ENCODE data around the gene KRTAP12-3.
"Not testable (repeated sequence)": the region's sequence is repeated elsewhere in the genome, so short reads cannot be mapped to it uniquely, and the experiment has no call there.

KRTAP12-3 gene

DNA sequence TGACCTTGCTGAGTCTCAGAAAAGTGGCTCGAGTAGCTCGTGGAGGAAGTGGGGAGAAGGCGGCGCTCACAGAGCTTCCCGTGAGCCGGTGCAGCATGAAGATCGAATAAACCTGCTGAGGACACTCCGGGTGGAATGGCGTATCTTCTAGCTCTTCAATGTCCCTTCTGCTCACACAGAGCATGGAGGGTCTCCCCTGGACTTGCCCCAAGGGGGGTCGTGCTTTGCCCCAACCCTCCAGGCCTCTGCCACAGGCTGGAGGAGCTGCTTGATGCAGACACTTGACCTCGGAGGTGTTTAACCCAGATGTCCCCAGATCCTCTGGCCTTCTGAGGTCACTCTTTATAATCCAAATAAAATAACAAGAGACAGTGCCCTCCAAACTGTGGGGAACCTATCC is 37.0 kb downstream of the KRTAP12-3 start:
- no peaks in the 10 kb centered on the region for H3K36me3 ChIP-seq (ENCODE audit: insufficient read depth, low read length)
- H3K4me2 ChIP-seq (ENCODE audit: low read length) = no peak overlapping the region
- H3K27me3 ChIP-seq (ENCODE audit: control insufficient read depth, insufficient read depth, low read length) = peaks cover 51% of the 10 kb centered on the region

DNA sequence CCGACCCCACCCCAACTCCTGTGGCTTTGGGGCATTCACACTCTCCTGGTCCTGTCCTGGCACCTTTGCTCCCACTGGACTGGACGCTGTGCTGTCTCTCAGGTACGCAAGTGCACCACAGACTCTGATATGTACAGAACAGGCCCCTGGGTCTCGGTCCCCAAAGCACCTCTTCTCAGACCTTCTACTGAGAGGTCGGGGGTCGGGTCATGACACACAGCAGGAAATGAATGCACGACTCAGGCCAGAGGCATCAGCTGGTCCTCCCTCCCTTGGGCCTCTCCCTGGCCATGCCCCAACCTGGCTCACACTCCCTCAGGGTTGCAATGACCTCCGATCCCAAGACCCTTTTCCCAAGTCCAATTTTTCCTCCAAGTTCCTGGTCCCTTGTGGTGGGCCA is 37.5 kb downstream of the KRTAP12-3 start:
- peaks cover 4% of the 10 kb centered on the region for H3K9me3 ChIP-seq (replicated peaks; ENCODE audit: low read length)
- no peak overlapping the region for H3K4me2 ChIP-seq (ENCODE audit: low read length)
- no peak overlapping the region for H3K9ac ChIP-seq (ENCODE audit: low read depth, low read length)
- H3K4me1 ChIP-seq (ENCODE audit: control insufficient read depth, insufficient read depth, low read length) = no peaks in the 10 kb centered on the region
- peaks cover 51% of the 10 kb centered on the region for H3K27me3 ChIP-seq (ENCODE audit: control insufficient read depth, insufficient read depth, low read length)
- H3K36me3 ChIP-seq (ENCODE audit: insufficient read depth, low read length) = no peaks in the 10 kb centered on the region
- no peak overlapping the region for H3K4me3 ChIP-seq (ENCODE audit: low read length)

More for the DNA sequence above, 37.0 kb downstream of the KRTAP12-3 start:
- H3K4me3 ChIP-seq (ENCODE audit: low read length) = no peak overlapping the region
- no peaks in the 10 kb centered on the region for H3K4me1 ChIP-seq (ENCODE audit: control insufficient read depth, insufficient read depth, low read length)
- no peak overlapping the region for H3K9ac ChIP-seq (ENCODE audit: low read depth, low read length)
- H3K9me3 ChIP-seq (replicated peaks; ENCODE audit: low read length) = peaks cover 4% of the 10 kb centered on the region

DNA sequence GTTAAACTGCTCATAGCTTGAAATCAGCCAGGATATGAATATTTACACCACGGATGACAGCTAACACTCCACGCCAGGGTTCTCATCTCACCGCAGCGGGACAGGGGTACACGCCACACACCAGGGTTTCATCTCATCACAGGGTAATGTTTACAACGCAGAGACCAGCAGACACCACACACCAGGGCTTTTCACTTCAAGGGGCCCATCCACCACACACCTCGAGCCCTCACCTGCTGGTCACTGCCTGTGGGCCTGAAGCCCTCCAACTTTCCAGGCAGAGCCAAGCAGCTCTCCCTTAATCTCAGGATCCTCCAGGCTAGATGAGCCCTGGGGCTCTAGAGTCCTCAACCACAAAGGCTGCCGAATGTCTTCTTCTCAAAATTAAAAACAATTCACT is 37.9 kb downstream of the KRTAP12-3 start:
- Histone ChIP-seq H3K4me2 (ENCODE audit: low read length) (no peak overlapping the region), H3K9me3 (replicated peaks; ENCODE audit: low read length) (peaks cover 4% of the 10 kb centered on the region), H3K4me1 (ENCODE audit: control insufficient read depth, insufficient read depth, low read length) (no peaks in the 10 kb centered on the region), H3K36me3 (ENCODE audit: insufficient read depth, low read length) (no peaks in the 10 kb centered on the region), H3K9ac (ENCODE audit: low read depth, low read length) (no peak overlapping the region), H3K27me3 (ENCODE audit: control insufficient read depth, insufficient read depth, low read length) (peaks cover 52% of the 10 kb centered on the region), H3K4me3 (ENCODE audit: low read length) (no peak overlapping the region)

DNA sequence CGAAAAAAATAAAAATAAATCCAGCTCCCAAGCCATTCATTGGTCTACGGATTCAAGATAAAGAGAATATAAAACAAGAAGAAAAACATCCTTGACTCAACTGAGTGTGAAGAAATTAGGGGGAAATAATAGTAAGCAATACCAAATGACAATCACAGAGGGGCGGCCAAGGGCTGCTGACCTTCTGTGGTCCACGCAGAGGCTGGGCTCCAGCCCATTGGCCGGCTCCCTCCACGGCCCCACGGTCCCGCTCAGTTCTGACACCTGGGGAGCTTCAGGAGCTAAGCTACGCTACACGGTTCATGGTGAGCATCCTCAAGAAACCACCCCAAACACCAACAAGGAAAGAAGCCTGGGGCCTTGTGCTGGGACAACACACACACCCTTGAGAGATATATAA is 38.8 kb downstream of the KRTAP12-3 start:
- H3K4me2 ChIP-seq (ENCODE audit: low read length) = no peak overlapping the region
- H3K27me3 ChIP-seq (ENCODE audit: control insufficient read depth, insufficient read depth, low read length) = peaks cover 56% of the 10 kb centered on the region
- H3K36me3 ChIP-seq (ENCODE audit: insufficient read depth, low read length) = no peaks in the 10 kb centered on the region
- peaks cover 4% of the 10 kb centered on the region for H3K9me3 ChIP-seq (replicated peaks; ENCODE audit: low read length)
- no peak overlapping the region for H3K9ac ChIP-seq (ENCODE audit: low read depth, low read length)
- no peaks in the 10 kb centered on the region for H3K4me1 ChIP-seq (ENCODE audit: control insufficient read depth, insufficient read depth, low read length)
- H3K4me3 ChIP-seq (ENCODE audit: low read length) = no peak overlapping the region

DNA sequence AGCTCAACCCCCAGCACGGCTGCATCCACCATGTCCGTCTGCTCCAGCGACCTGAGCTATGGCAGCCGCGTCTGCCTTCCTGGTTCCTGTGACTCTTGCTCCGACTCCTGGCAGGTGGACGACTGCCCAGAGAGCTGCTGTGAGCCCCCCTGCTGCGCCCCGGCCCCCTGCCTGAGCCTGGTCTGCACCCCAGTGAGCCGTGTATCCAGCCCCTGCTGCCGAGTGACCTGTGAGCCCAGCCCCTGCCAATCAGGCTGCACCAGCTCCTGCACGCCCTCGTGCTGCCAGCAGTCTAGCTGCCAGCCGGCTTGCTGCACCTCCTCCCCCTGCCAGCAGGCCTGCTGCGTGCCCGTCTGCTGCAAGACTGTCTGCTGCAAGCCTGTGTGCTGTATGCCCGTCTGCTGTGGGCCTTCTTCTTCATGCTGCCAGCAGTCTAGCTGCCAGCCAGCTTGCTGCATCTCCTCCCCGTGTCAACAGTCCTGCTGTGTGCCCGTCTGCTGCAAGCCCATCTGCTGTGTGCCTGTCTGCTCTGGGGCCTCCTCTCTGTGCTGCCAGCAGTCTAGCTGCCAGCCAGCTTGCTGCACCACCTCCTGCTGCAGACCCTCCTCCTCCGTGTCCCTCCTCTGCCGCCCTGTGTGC is 39.6 kb downstream of the KRTAP12-3 start, which contains the start of gene KRTAP10-12:
KRTAP10-12 (plus strand) TSS at position 1 of the 639 bp plus-strand sequence; CDS start at position 31, 30 bp downstream.
- not testable (repeated sequence) for H3K4me2 ChIP-seq (ENCODE audit: low read length); H3K4me1 ChIP-seq (ENCODE audit: control insufficient read depth, insufficient read depth, low read length); H3K9me3 ChIP-seq (replicated peaks; ENCODE audit: low read length); H3K9ac ChIP-seq (ENCODE audit: low read depth, low read length); H3K36me3 ChIP-seq (ENCODE audit: insufficient read depth, low read length); H3K4me3 ChIP-seq (ENCODE audit: low read length)
- peaks cover 63% of the 10 kb centered on the region for H3K27me3 ChIP-seq (ENCODE audit: control insufficient read depth, insufficient read depth, low read length)

DNA sequence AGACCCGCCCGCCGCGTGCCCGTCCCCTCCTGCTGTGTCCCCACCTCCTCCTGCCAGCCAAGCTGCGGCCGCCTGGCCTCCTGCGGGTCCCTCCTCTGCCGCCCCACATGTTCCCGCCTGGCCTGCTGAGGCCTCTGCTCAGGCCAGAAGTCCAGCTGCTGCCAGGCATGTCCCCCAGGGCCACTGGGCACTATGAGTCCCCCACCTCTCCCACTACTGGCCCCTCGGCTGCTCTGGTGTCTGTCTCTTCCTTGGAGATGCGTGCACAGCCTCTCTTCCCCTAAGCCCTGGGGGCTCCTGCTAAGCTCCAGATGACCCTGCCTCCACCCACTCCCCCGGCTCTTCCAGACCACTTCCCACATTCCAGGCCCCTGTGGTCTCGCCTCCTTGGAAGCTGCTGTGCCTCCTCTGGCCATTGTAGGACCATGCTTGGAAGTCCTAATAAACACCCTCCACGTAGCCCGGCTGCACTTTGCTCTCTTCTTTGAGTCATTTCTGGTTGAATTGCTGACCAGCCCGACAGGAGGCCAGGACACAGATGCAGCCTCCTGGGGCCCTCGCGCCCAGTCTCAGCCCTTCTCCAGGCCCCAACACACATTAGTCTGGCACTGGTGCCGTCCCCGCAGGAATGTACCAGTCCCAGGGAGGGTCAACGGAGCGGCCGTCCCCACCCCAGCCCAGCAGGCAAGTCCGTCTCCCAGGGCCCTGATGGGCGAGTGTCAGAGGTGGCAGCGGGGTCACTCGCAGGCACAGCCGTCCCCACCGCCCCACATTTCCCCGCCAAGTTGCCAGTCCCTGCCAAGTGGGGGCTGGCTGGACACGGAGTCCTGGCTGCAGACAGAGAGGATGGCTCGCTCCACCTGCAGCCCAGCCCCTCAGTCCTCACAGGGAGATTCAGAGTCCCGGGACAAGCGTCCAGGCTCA is 40.3 kb downstream of the KRTAP12-3 start:
- Histone ChIP-seq H3K36me3 (ENCODE audit: insufficient read depth, low read length) (no peaks in the 10 kb centered on the region), H3K4me3 (ENCODE audit: low read length) (no peak overlapping the region), H3K27me3 (ENCODE audit: control insufficient read depth, insufficient read depth, low read length) (peaks cover 71% of the 10 kb centered on the region), H3K9me3 (replicated peaks; ENCODE audit: low read length) (peaks cover 4% of the 10 kb centered on the region), H3K4me1 (ENCODE audit: control insufficient read depth, insufficient read depth, low read length) (no peaks in the 10 kb centered on the region), H3K4me2 (ENCODE audit: low read length) (no peak overlapping the region), H3K9ac (ENCODE audit: low read depth, low read length) (no peak overlapping the region)

DNA sequence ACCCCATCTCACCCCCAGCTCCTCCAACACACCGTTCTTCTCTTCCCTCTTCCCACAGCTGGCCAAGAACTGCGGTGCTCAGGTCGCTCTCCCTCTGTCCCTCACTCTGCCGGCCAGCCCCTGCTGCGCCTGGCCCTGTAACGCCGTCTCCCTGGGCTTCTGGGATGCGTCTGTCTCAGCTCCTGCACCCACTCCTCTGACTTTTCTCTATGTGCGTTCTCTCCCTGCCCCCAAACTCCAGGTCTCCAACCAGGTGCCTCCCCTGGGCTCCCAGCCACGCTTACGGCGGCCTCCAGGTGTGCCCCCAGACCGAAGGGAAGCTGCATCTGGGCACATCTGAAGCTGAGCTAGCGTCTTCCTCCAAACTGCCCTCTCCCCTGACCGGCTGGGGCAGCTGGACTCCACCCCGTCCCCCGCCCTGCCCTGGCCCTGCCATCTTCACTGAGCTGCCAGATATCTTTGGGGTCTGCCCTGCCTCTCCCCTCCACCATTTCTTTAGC is 41.8 kb downstream of the KRTAP12-3 start:
- H3K9ac ChIP-seq (ENCODE audit: low read depth, low read length) = no peak overlapping the region
- no peak overlapping the region for H3K4me3 ChIP-seq (ENCODE audit: low read length)
- peaks cover 84% of the 10 kb centered on the region for H3K27me3 ChIP-seq (ENCODE audit: control insufficient read depth, insufficient read depth, low read length)
- no peaks in the 10 kb centered on the region for H3K36me3 ChIP-seq (ENCODE audit: insufficient read depth, low read length)
- H3K4me2 ChIP-seq (ENCODE audit: low read length) = no peak overlapping the region
- no peaks in the 10 kb centered on the region for H3K9me3 ChIP-seq (replicated peaks; ENCODE audit: low read length)
- no peaks in the 10 kb centered on the region for H3K4me1 ChIP-seq (ENCODE audit: control insufficient read depth, insufficient read depth, low read length)

DNA sequence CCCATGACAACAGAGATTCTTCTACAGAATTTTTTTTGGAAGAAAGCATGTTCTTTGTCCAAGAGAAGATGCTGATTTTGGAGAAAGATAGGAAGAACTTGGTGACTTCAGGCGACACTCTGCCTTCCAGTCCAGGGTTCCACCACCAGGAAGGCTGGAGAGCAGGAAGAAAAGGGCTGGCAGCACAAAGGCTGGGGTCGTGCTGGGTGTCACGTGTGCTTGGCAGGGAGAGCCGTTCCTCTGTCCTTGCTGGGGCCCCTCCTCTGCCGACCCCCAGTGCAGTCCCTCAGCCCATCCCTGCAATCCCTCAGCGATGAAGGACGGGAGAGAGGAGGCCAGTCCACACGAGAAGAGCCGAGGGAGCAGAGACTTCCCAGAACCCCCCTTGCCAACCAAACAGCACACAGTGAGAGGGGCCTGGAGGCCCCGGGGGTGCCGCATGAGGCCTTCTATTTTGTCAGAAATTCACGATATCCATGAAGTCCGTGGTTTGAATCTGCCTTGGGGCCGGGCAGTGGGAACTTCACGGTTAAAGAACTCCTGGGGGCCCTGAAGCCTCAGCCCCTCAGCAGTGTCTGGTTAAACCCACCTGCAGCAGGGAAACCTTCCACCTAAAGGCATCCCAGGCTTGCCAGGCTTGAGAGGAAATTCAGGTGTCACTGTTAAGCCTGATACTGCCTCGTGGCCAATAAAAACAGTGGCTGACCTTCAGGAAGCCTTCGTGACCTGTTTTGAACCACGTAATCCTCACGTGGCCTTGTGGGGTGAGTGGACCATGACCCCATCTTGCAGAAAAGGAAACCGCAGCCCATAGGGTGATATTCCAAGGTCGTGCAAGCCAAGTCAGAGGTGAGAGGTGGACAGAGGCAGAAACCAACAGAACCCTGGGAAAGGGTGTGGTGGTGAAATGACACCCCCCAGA is 42.6 kb downstream of the KRTAP12-3 start:
- Histone ChIP-seq H3K9ac (ENCODE audit: low read depth, low read length) (no peak overlapping the region), H3K4me1 (ENCODE audit: control insufficient read depth, insufficient read depth, low read length) (no peaks in the 10 kb centered on the region), H3K4me2 (ENCODE audit: low read length) (no peak overlapping the region), H3K36me3 (ENCODE audit: insufficient read depth, low read length) (no peaks in the 10 kb centered on the region), H3K9me3 (replicated peaks; ENCODE audit: low read length) (no peaks in the 10 kb centered on the region), H3K4me3 (ENCODE audit: low read length) (no peak overlapping the region), H3K27me3 (ENCODE audit: control insufficient read depth, insufficient read depth, low read length) (peaks cover 88% of the 10 kb centered on the region)

DNA sequence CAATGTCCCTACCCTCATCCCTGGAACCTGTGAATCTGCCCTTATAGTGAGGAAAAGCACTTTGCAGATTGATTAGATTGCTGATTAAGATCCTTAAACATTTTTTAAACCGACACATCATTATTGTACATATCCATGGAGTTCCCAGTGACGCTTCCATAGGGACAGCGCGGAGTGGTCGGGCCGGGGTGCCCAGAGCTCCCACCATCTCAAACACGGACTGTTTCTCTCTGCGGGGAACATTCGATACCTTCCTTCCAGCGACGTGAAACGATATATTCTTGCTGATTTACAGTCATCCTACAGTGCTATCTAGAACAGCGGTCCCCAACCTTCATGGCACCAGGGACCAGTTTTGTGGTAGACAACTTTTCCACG is 43.3 kb downstream of the KRTAP12-3 start:
- H3K4me2 ChIP-seq (ENCODE audit: low read length) = no peak overlapping the region
- H3K27me3 ChIP-seq (ENCODE audit: control insufficient read depth, insufficient read depth, low read length) = peaks cover 84% of the 10 kb centered on the region
- H3K36me3 ChIP-seq (ENCODE audit: insufficient read depth, low read length) = no peaks in the 10 kb centered on the region
- H3K4me3 ChIP-seq (ENCODE audit: low read length) = no peak overlapping the region
- H3K9ac ChIP-seq (ENCODE audit: low read depth, low read length) = no peak overlapping the region
- H3K9me3 ChIP-seq (replicated peaks; ENCODE audit: low read length) = no peaks in the 10 kb centered on the region
- H3K4me1 ChIP-seq (ENCODE audit: control insufficient read depth, insufficient read depth, low read length) = no peaks in the 10 kb centered on the region

DNA sequence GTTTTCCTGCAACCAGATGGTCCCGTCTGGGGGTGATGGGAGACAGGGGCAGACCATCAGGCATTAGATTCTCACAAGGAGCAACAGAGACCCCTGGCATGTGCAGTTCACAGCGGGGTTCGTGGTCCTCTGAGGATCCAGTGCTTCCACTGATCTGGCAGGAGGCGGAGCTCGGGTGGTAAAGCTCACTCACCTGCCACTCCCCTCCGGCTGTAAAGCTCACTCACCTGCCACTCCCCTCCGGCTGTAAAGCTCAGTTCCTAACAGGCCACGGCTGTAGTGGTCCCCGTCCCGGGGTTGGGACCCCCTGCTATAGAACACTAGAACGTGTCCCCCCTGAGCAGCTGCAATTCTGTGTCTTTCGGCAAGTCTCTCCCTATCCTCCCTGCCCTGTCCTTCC is 43.8 kb downstream of the KRTAP12-3 start:
- no peak overlapping the region for H3K4me3 ChIP-seq (ENCODE audit: low read length)
- H3K27me3 ChIP-seq (ENCODE audit: control insufficient read depth, insufficient read depth, low read length) = peaks cover 84% of the 10 kb centered on the region
- H3K4me2 ChIP-seq (ENCODE audit: low read length) = no peak overlapping the region

More for the DNA sequence above, 43.8 kb downstream of the KRTAP12-3 start:
- no peaks in the 10 kb centered on the region for H3K36me3 ChIP-seq (ENCODE audit: insufficient read depth, low read length)
- no peak overlapping the region for H3K9ac ChIP-seq (ENCODE audit: low read depth, low read length)
- H3K9me3 ChIP-seq (replicated peaks; ENCODE audit: low read length) = no peaks in the 10 kb centered on the region
- no peaks in the 10 kb centered on the region for H3K4me1 ChIP-seq (ENCODE audit: control insufficient read depth, insufficient read depth, low read length)
